ENCODE measurements around the gene SCN7A. TPM values are rescaled to one million over a fixed set of nuclear protein-coding genes. Genes with fewer than 3 reads are reported as not detected.

Gene SCN7A
- total RNA-seq, 3 donors from 2014 or later: 1.6 to 76.2 (median 7.5) TPM

- ATAC-seq: no peak
- DNase-seq: no peak
- H3K36me3 ChIP-seq (ENCODE audit: low read depth): no peaks in the 10 kb centered on the region
- H3K4me1 ChIP-seq (ENCODE audit: low read depth): no peaks in the 10 kb centered on the region
- no peaks in the 10 kb centered on the region for H3K9me3 ChIP-seq
- intact Hi-C loops (cut with DNase I, micrococcal nuclease): no loop called here
- no peak overlapping the region for H3K4me3 ChIP-seq
- TF ChIP-seq, protein P1, sequence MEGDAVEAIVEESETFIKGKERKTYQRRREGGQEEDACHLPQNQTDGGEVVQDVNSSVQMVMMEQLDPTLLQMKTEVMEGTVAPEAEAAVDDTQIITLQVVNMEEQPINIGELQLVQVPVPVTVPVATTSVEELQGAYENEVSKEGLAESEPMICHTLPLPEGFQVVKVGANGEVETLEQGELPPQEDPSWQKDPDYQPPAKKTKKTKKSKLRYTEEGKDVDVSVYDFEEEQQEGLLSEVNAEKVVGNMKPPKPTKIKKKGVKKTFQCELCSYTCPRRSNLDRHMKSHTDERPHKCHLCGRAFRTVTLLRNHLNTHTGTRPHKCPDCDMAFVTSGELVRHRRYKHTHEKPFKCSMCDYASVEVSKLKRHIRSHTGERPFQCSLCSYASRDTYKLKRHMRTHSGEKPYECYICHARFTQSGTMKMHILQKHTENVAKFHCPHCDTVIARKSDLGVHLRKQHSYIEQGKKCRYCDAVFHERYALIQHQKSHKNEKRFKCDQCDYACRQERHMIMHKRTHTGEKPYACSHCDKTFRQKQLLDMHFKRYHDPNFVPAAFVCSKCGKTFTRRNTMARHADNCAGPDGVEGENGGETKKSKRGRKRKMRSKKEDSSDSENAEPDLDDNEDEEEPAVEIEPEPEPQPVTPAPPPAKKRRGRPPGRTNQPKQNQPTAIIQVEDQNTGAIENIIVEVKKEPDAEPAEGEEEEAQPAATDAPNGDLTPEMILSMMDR (IDR thresholded peaks at IDR 0.05): no peak
Measured at GRCh38 chr2:166451468-166451867, 42.6 kb downstream of the SCN7A start.

DNA sequence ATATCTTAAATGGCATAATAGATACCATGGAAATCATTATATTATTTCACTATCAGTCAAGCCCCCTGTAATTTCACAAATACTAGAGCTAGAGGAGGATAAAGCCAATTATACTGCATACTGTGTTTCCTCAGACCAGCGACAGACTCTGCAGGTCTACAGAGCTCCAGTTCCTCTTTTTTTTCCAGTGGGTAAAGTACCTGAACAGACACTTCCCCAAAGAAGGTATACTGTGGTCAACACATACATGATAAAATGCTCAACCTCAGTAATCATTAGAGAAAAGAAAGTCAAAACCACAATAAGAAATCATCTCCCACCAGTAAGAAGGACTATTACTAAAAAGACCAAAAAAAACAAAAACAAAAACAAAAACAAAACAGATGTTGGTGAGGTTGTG is 44.6 kb downstream of the SCN7A start:
- Histone ChIP-seq H3K9me3 (no peaks in the 10 kb centered on the region), H3K36me3 (ENCODE audit: low read depth) (no peaks in the 10 kb centered on the region), H3K4me1 (ENCODE audit: low read depth) (no peaks in the 10 kb centered on the region), H3K4me3 (no peak overlapping the region)
- intact Hi-C loops (cut with DNase I, micrococcal nuclease): no loop called here
- ATAC-seq (no peak), DNase-seq (no peak)
- TF ChIP-seq, protein P1 (IDR thresholded peaks at IDR 0.05): no peak

DNA sequence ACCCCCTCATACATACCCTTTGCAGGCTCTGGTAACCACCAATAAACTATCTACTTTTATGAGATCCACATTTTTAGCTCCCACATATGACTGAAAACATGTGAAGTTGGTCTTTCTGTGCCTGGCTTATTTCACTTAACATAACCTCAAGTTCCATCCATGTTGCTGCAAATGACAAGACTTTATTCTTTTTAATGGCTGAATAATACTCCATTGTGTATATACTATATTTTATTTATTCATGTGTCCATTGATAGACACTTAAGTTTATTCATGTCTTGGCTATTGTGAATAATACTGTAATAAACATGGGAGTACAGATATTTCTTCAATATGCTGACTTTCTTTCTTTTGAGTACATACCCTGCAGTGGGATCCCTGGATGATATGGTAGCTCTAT is 45.9 kb downstream of the SCN7A start:
- Histone ChIP-seq H3K4me1 (ENCODE audit: low read depth) (no peaks in the 10 kb centered on the region), H3K9me3 (no peaks in the 10 kb centered on the region), H3K4me3 (no peak overlapping the region), H3K36me3 (ENCODE audit: low read depth) (no peaks in the 10 kb centered on the region)
- ATAC-seq (no peak), DNase-seq (no peak)
- intact Hi-C loops (cut with DNase I, micrococcal nuclease): no loop called here
- TF ChIP-seq, protein P1 (IDR thresholded peaks at IDR 0.05): no peak

DNA sequence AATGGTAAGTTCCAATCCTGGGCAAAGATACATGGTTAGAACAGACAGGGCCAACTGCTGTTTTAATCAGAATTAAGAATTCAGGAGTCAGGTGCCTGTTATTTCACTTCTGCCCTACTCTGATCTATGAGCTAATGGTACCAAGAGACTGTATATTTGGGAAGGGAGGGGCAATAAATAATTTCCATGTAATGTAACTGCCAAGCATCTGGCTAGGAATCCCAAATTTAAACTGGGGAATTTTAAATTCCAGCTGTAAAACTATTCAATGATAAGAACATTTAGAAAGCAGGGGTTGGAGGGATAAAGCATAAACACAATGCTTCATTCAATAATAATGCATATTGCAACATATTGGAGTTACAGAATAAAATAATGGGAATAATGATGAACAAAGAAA is 49.7 kb downstream of the SCN7A start:
- no peak overlapping the region for H3K4me3 ChIP-seq
- ATAC-seq (no peak), DNase-seq (no peak)
- TF ChIP-seq, protein P1 (IDR thresholded peaks at IDR 0.05): no peak
- H3K9me3 ChIP-seq: no peaks in the 10 kb centered on the region
- intact Hi-C loops (cut with DNase I, micrococcal nuclease): no loop called here
- H3K4me1 ChIP-seq (ENCODE audit: low read depth): no peaks in the 10 kb centered on the region
- no peaks in the 10 kb centered on the region for H3K36me3 ChIP-seq (ENCODE audit: low read depth)

- DNase-seq: no peak
- ATAC-seq: no peak
- intact Hi-C loops (cut with DNase I, micrococcal nuclease): no loop called here
- no peak overlapping the region for H3K4me3 ChIP-seq
- no peaks in the 10 kb centered on the region for H3K9me3 ChIP-seq
- no peaks in the 10 kb centered on the region for H3K36me3 ChIP-seq (ENCODE audit: low read depth)
- TF ChIP-seq, protein P1 (IDR thresholded peaks at IDR 0.05): no peak
- H3K4me1 ChIP-seq (ENCODE audit: low read depth): no peaks in the 10 kb centered on the region
Measured at GRCh38 chr2:166440313-166440712, 53.7 kb downstream of the SCN7A start.

DNA sequence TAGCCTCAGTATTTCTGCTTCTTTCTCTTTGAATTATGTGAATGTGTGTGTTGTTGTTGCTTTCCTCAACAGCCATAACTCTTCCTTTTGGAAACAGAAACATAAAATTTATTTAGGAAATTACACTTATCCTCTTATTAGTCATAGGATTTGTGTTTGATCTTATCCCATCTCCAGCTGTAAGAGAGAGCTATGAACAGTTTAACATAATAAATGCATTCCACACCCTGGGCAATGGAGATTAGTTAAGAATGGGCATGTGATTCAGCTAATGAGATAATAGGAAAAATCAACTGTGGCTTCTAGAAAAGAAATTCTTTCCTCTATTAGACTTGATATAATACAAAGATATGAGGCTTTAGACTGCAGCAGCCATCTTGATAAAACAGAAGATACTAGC is 55.0 kb downstream of the SCN7A start:
- Histone ChIP-seq H3K9me3 (no peaks in the 10 kb centered on the region), H3K4me3 (no peak overlapping the region), H3K4me1 (ENCODE audit: low read depth) (no peaks in the 10 kb centered on the region), H3K36me3 (ENCODE audit: low read depth) (no peaks in the 10 kb centered on the region)
- no peak for ATAC-seq
- TF ChIP-seq, protein P1 (IDR thresholded peaks at IDR 0.05): no peak
- intact Hi-C loops (cut with DNase I, micrococcal nuclease): no loop called here
- DNase-seq: no peak

Measured in mucosa of descending colon (tissue), 3 donors.